AG04449 (cell line): ENCODE results near the gene BABAM2.
A peak's percentile ranks its signal among the peaks of the same experiment; 100 is the strongest.

Experiments used
- CTCF ChIA-PET: fragments of 350-600 bp; formaldehyde crosslinking; extraction: SDS; loops from one replicate; lab custom pipeline; 2021; ENCODE audit warnings: antibody characterized with exemption; lab: Yijun Ruan, JAX
- POLR2A ChIA-PET: fragments of 400-600, 350-600 bp; formaldehyde crosslinking; extraction: SDS; loops from one replicate; lab custom pipeline; 2020; ENCODE audit warnings: antibody characterized with exemption, inconsistent platforms; lab: Yijun Ruan, JAX
- DNase-seq: peaks from one replicate; pipeline ENCODE4 v3.0.0-alpha.2; 2010; ENCODE audit warnings: low read depth, low spot score
- H3K4me3 ChIP-seq: 2 replicates; pipeline ENCODE4 v1.5.1; 2011; ENCODE audit warnings: low read depth, mild to moderate bottlenecking, control low read depth, low read length
- TF ChIP-seq, protein P1 (sequence below): IDR thresholded peaks from one replicate; pipeline ENCODE4 v1.5.1; 2011; ENCODE audit warnings: mild to moderate bottlenecking, moderate library complexity, low read length, control low read depth, inconsistent platforms; ENCODE audit not compliant: insufficient read depth; ENCODE audit errors: missing control alignments

The BABAM2 gene

DNA sequence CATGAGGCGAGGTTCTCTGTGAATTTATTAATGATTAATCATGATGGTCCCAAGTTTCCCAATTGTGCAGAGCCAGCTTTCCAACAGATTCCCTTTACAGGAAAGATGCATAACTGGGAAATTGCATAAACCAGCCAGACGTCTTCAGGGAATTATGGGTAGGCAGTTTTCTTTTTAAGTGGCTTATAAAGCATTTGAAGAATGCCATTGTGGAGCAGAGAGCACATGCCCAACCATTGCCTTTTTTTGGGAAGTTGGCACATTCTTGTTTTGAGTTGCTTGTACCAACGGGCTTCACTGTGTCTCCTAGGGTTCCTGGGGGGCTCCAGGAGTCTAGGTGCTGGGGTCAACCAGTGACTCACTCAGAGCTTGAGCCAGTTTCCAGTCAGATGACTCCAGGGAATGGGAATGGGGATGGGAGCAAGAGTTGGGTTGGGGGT lies 270.5 kb downstream of the BABAM2 start:
- ChIA-PET POLR2A (no interaction called here), CTCF (no interaction called here)
- DNase-seq = peak; percentile 85
- H3K4me3 ChIP-seq = no peak overlapping the region
- TF ChIP-seq, protein P1, sequence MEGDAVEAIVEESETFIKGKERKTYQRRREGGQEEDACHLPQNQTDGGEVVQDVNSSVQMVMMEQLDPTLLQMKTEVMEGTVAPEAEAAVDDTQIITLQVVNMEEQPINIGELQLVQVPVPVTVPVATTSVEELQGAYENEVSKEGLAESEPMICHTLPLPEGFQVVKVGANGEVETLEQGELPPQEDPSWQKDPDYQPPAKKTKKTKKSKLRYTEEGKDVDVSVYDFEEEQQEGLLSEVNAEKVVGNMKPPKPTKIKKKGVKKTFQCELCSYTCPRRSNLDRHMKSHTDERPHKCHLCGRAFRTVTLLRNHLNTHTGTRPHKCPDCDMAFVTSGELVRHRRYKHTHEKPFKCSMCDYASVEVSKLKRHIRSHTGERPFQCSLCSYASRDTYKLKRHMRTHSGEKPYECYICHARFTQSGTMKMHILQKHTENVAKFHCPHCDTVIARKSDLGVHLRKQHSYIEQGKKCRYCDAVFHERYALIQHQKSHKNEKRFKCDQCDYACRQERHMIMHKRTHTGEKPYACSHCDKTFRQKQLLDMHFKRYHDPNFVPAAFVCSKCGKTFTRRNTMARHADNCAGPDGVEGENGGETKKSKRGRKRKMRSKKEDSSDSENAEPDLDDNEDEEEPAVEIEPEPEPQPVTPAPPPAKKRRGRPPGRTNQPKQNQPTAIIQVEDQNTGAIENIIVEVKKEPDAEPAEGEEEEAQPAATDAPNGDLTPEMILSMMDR = no peak

DNA sequence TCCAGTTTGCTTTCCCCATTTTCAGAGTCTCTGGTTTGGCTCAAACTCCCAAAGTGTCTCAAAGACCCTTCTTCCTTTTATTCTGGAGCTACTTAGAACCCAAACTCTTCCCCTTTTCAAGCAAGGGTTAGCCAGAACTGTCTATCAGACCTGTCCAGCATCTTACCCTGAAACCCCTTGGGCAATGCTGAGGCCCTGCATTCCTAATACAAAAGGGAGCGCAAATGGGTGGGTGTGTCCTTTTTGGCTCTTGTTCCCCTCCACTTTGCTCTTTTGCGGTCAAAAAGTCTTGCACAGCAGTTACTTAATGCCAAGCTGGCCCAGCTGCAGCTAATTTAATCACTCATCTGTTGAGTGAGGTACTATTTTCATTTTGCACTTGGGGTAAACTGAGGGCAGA lies 270.9 kb downstream of the BABAM2 start:
- H3K4me3 ChIP-seq = no peak overlapping the region
- ChIA-PET CTCF (interaction anchor here (2.2 kb wide), 1 partner anchor 438 kb away, joined by 5 read pairs; no protein-coding TSS in a partner anchor), POLR2A (no interaction called here)
- TF ChIP-seq, protein P1 = no peak
- DNase-seq = no peak

DNA sequence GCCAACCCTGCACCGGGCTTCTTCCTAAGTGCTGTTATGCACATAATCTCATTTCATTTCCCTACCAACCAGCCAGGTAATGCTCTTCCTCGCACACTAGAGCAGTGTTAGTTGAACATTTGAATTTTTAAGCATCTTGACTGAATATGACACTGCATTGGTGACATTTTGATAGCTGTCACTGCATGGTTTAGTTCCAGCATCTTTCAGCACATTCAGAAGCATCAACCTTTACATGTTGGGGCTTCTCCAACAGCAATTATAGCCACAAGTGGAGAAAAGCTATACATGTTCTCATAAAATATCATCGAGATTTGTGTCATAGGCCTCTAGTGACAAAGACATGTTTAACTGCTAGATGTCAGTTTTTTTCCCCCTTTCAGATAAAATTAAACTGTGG lies 272.0 kb downstream of the BABAM2 start:
- POLR2A ChIA-PET = no interaction called here
- H3K4me3 ChIP-seq = no peak overlapping the region
- CTCF ChIA-PET = interaction anchor here (2.2 kb wide), 1 partner anchor 439 kb away, joined by 5 read pairs; no protein-coding TSS in a partner anchor
- TF ChIP-seq, protein P1 = no peak
- DNase-seq = no peak

DNA sequence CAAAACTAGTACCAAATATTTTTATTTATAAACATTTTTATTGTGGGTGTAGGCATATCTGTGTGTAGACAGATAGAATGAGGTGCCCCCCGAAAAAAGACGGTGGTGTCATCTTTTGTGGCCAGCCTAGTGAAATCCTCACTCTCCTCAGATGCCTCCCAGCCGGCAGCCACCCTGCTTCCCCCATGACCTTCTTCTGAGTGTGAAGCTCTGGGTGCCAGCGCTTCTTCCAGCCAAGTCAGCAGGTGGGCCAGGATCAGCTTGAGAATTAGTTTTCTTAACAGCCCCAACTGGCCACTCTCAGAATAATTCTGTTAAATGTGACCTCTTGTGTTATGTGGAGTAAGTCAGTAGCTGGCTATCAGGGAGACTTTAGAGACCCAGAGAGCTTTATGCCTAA lies 272.5 kb downstream of the BABAM2 start:
- DNase-seq = no peak
- TF ChIP-seq, protein P1 = no peak

DNA sequence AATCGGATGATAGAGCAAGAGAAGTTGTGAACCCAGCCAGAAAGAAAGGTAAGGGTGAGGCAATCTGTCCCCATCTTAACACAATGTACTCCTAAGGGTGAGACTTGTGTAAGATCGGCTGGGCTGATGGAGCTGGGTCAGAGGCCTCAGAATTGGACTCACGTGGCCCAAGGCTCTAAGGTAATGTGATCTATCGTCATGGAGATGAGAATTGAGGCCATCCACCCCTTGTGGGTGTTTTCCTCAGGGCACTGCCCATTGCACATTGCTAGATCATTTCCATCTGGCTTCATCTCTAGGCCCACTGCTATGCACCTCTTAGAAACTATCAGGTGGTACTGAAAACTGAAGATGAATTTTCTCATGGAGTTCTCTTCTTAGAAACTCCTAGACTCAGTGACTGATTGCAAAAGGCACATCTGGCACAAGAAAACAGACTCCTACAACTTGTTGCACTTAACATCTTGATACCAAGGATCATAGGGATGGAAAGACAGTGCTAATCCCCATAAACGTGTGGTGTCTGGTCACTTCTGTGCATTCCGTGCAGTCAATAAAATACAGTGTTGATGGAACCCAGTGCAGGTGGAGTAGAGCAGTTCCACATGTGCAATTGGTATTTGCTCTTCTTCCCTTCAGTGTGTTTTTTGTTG lies 273.2 kb downstream of the BABAM2 start:
- CTCF ChIA-PET = interaction anchor here (1.3 to 2.2 kb wide), 2 partner anchors 13 to 440 kb away, joined by 3 to 5 read pairs; no protein-coding TSS in a partner anchor

More for the DNA sequence above, 272.5 kb downstream of the BABAM2 start:
- H3K4me3 ChIP-seq = no peak overlapping the region
- CTCF ChIA-PET = interaction anchor here (2.2 kb wide), 1 partner anchor 439 kb away, joined by 5 read pairs; no protein-coding TSS in a partner anchor
- POLR2A ChIA-PET = no interaction called here

More for the DNA sequence above, 273.2 kb downstream of the BABAM2 start:
- DNase-seq = no peak
- no peak overlapping the region for H3K4me3 ChIP-seq
- TF ChIP-seq, protein P1 = no peak
- POLR2A ChIA-PET = no interaction called here
